GM21723 (cell line): Measurements from ENCODE around the gene PRKD2.

Experiments used
- ATAC-seq: cut with Tn5 transposase; IDR thresholded peaks from one replicate; pipeline ENCODE4 v1.9.1; 2021; ENCODE audit warnings: mild to moderate bottlenecking, moderate library complexity; ENCODE audit not compliant: unreplicated experiment

Gene PRKD2

GRCh38 chr19:46742926-46743480 is 26.1 kb upstream of the PRKD2 start:
- no peak for ATAC-seq

- ATAC-seq, result no peak
Measured at GRCh38 chr19:46741447-46741846, 24.5 kb upstream of the PRKD2 start.

- no peak for ATAC-seq
Measured at GRCh38 chr19:46739290-46739771, 22.4 kb upstream of the PRKD2 start.

GRCh38 chr19:46737761-46738171 is 20.9 kb upstream of the PRKD2 start:
- no peak for ATAC-seq

GRCh38 chr19:46737298-46737654 is 20.4 kb upstream of the PRKD2 start:
- no peak for ATAC-seq

GRCh38 chr19:46736531-46737297 is 19.8 kb upstream of the PRKD2 start:
- ATAC-seq, result no peak

GRCh38 chr19:46733690-46734292 is 16.9 kb upstream of the PRKD2 start:
- ATAC-seq, result no peak

DNA sequence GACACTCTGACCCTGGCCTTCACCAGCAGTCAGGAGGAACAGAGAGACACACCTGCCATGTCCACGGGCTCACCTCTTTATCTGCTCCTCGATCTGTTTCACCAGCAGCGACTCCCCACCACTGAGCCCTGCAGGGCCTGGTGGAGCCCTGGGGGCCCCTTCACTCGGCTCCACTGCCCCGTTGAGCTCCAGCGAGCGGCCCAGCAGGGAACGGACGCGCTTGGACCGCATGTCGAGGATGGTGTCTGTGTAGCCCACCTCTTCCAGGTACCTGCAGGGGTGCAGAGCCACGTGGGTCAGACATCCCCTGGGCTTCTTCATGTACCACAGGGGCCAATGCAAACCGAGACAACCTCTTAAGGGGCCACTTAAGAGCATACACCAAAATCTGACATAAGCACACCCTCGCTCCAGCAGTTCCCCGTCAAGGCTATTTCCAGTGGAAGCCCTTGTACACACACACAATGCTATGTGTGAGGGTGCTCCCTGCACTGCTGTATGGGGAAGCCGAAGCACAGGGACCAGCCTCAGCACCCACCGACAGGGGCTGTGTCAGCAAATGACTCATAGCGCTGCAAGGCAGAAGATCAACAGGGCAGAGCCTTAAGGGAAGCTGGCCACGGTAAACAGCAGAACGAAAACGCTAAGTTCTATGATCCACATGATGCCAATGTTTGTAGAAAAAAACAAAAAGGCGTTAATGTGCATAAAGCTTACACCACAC is 16.2 kb upstream of the PRKD2 start:
- no peak for ATAC-seq

- ATAC-seq, result no peak
Measured at GRCh38 chr19:46732172-46732938, 15.4 kb upstream of the PRKD2 start.

DNA sequence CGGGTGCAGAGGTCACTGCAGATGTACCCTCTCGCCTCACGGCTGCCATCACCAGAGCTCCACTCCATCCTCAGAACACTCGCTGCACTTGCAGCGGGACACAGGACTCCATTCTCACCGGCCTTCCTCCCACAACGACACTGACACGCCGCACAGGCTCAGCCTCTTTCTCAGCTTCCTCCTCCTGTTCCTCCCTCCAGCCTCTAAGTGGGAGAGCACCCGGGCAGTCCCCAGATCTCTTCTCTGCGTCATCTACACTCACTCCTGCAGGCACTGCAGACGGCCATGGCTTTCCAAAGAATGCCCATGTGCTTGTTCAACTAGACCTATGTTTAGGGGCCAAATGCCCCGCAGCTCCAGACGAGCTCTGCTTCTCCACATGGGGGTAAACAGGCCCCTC is 14.7 kb upstream of the PRKD2 start:
- ATAC-seq, result no peak

- ATAC-seq, result no peak
Measured at GRCh38 chr19:46731007-46731501, 14.1 kb upstream of the PRKD2 start.

DNA sequence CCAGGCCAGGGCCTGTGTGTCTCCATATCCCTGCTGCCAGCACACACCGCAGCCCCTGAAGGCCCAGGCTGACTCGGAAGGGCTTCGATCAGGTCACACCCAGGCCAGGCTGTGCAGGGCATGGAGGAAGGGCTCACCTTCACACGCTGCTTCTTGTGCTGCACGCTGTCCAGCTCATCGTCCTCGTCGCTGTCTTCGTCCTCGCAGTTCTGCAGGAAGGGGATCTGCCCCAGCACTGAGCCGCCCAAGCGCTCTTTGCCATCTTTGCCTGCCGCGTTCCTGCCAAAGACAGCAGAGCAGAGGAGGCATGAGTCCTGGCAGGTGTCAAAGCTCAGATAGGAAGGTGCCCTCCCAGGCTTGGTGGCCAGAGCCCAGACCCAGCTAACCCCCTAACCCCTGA is 13.7 kb upstream of the PRKD2 start:
- no peak for ATAC-seq

GRCh38 chr19:46730187-46730586 is 13.3 kb upstream of the PRKD2 start:
- ATAC-seq, result no peak

DNA sequence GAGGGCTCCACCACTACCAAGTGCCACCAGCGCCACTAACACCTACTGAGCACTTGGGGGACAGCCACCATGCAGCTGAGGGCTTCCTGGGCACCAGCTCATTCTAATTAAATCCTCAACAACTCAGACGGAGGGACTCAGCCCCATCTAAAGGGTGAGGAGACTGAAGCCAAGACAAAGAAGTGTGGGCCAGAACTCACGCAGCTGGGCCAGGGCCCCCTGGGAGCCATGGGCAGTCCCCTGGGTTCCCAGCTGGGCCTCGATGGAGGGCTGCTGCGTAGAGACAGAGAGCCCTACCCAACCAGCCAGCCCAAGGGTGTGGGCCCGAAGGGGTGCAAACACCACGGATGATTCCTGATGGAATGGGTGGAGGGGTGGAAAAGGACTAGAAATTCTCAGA is 12.8 kb upstream of the PRKD2 start:
- no peak for ATAC-seq

DNA sequence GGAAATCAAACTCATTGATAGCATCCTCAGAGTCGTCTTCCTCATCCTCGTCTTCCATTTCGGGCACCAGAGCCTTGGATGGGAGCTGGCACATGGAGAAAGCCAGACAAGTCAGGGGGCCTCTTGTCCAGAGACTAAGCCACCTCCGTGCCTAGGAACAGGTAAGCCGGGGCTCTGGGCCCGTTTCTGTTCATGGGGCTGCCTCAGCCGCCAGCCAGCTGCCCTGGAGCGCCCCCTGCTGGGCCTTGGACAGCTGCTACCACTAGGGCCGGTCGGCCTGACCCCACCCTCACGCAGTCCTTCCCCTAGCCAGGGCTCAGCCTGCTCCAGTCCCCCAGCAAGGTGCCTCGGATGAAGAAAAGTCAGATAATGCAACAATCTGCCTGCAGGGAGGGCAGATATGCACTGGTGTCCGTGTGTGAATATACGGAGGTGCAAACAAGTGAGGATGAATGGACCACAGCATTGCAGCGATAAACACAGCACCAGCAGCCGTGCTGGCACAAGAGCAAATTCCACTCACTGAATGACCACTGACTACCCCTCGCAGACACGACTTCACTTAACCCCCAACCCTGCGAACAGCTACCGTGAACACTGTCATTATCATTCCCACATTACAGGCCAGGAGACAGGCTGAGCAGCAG is 11.9 kb upstream of the PRKD2 start:
- ATAC-seq, result no peak

- ATAC-seq, result no peak
Measured at GRCh38 chr19:46728208-46728607, 11.3 kb upstream of the PRKD2 start.

GRCh38 chr19:46727757-46728156 is 10.8 kb upstream of the PRKD2 start:
- ATAC-seq, result no peak

- no peak for ATAC-seq
Measured at GRCh38 chr19:46726971-46727501, 10.1 kb upstream of the PRKD2 start.

- no peak for ATAC-seq
Measured at GRCh38 chr19:46726551-46726950, 9.6 kb upstream of the PRKD2 start.

- ATAC-seq, result no peak
Measured at GRCh38 chr19:46725859-46726393, 9.0 kb upstream of the PRKD2 start.
